GM18507 (cell line): Measurements from ENCODE around the gene RAB18.
"Not testable (repeated sequence)": the region's sequence is repeated elsewhere in the genome, so short reads cannot be mapped to it uniquely, and the experiment has no call there.

Source experiments
- DNase-seq: peaks from one replicate; pipeline ENCODE4 v3.0.0; 2011; ENCODE audit warnings: low read depth; ENCODE audit not compliant: insufficient read length; ENCODE audit errors: extremely low spot score
- FAIRE-seq: peaks from 2 replicates; lab custom pipeline; 2011; peaks lifted over from hg19 to GRCh38; lab: Jason Lieb, UNC

The RAB18 gene

GRCh38 chr10:27504007-27504807, at the start of gene RAB18:
RAB18 (plus strand) TSS chr10:27504304; CDS start chr10:27504370, 66 bp downstream.
- FAIRE-seq, result peak; percentile 97
- peak; percentile 93 for DNase-seq

- DNase-seq (no peak), FAIRE-seq (no peak)
These were observed 49.3 kb upstream of the RAB18 start for GRCh38 chr10:27454837-27455236.

- DNase-seq (no peak), FAIRE-seq (no peak)
These were observed 46.7 kb upstream of the RAB18 start for GRCh38 chr10:27457261-27457945.

DNA sequence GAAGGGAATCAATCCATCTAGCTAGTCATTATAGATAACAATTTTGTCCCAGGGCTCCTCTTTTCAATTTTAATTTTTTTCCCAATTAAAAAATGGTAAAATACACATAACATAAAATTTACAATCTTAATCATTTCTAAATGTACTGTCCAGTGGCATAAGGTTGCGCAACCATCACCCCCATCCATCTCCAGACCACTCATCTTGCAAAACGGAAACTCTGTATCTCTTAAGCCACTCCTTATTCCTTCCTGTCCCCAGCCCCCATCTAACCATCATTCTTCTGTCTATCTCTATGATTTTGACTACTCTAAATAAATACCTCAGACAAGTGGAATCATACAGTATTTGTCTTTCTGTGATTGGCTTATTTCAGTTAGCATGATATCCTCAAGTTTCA, 46.1 kb upstream of the RAB18 start:
- DNase-seq (no peak), FAIRE-seq (no peak)

GRCh38 chr10:27461312-27461711, 42.8 kb upstream of the RAB18 start:
- no peak for FAIRE-seq
- DNase-seq, result no peak

GRCh38 chr10:27463961-27464360, 40.1 kb upstream of the RAB18 start:
- FAIRE-seq, result no peak
- DNase-seq, result no peak

DNA sequence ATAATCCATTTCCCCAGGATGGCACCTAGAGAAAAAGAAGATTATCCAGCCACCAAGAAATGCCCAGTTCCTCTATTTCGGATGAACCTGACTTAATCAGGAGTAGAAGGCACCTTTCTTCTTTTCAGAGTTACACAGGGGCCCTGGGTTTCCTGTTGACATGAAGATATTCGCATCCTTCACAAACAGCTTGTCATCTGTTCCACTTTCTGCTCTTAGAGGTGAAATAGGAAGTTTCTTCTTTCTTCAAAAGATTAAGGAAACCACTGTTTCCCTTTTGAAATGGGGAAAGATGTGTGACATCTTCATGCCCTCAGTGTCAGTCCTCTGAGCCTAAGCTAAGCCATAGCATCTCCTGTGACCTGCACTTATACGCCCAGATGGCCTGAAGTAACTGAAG, 39.1 kb upstream of the RAB18 start:
- peak; percentile 44 for FAIRE-seq
- DNase-seq, result no peak

DNA sequence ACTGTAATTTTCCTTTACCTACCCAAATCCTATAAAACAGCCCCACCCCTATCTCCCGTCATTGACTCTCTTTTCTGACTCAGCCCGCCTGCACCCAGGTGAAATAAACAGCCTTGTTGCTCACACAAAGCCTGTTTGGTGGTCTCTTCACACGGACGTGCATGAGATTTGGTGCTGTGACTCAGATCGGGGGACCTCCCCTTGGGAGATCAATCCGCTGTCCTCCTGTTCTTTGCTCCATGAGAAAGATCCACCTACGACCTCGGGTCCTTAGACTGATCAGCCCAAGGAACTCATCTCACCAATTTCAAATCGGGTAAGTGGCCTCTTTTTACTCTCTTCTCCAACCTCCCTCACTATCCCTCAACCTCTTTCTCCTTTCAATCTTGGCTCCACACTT, 38.5 kb upstream of the RAB18 start:
- FAIRE-seq, DNase-seq: not testable (repeated sequence)

DNA sequence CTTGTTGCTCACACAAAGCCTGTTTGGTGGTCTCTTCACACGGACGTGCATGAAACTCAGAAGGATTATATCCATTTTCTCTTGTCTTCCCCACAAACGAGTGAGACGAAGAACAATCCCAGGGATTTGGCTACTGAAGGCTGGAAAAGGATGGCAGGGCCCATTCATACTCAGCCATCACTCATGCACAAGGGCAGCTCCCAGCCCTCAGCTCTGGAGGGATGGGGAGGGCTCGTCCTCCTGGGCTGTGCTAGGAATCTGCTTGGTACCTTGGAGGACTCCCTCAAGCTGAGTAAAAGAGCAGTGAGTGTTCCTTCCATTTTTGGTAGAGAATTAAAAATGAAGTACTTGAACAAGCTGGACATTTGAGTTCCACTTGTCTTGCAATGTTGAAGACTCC, 33.2 kb upstream of the RAB18 start:
- FAIRE-seq (no peak), DNase-seq (no peak)

- DNase-seq (no peak), FAIRE-seq (no peak)
These were observed 29.4 kb upstream of the RAB18 start for GRCh38 chr10:27474741-27475140.

DNA sequence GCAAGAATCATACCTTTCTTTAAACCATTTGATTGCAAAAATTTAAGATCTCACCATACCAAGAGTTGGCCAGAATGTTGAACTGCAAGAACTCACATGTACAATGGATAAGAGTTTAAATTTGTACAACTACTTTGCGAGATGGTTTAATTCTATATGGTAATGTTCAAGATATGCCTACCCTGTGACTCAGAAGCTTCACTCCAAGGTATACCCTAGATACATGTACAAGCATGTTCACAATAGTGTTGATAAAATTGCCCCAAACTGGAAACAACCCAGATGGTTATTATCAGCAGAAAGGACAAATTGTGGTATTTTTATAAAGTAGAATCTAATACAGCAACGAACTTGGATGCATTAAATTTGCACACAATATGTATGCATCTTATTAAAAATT, 25.1 kb upstream of the RAB18 start:
- DNase-seq (no peak), FAIRE-seq (no peak)

- no peak for DNase-seq
- no peak for FAIRE-seq
These were observed 22.6 kb upstream of the RAB18 start for GRCh38 chr10:27481486-27481885.

DNA sequence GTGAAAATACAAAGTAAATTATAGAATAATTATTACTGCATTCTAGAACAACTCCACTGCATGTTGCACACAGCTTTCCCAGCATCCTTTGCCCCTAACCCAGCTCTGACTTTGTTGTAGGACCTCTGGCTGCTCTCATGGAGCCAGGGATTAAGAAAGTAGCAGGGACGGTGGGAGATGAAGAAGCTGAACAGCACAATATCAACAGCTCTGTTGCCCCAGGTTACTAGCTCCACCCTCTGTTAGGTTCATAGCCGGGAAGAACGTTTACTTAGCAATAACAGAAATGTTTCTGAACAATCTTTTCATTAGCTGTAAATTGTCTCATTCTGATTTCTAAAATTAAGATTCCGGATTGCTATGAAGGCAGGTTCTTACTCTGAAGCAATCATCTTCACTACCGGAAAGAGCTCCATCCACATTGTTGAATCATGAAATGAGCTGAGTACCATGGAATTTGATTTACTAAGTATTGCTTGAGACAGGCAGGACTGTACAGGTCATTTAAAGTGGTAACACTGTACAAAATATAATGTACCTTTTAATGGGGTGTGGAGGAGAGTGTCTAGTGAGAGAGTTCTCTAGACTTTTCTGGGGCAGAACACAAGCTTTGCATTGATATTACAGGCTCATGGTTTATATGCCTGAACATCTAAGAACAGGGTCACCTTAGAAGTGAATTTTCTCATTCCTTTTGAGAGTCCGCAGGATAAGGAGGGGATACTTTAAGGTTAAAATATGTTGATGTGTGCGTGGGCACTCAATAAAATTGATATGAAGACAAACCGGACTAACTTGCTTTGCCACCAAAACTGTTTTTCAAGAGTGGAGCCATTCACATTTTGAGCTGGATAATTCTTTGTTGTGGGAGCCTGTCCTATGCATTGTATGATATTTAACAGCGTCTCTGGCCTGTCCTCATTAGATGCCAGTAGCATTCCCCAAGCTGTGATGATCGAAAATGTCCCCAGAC, 20.8 kb upstream of the RAB18 start:
- no peak for FAIRE-seq
- DNase-seq, result no peak

DNA sequence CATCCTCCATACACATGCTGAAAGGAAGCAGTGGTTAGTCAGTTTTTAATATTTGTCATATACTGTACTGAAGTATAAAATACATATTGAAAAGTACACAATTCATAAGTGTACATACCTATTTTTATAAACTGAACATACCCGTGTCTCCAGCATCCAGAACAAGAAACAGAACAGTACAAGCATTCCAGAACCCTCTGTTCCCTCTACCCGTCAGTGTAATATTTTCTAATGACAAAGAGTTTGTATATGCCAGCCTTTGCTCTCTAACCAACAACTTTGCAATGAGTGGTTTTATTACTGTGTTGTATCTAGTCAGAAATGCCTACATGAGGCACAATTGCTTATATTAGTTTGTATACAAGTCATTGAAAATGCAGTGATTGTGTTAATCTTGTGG, 18.7 kb upstream of the RAB18 start:
- DNase-seq, result no peak
- no peak for FAIRE-seq

- DNase-seq, result no peak
- FAIRE-seq, result no peak
These were observed 18.1 kb upstream of the RAB18 start for GRCh38 chr10:27485986-27486385.

DNA sequence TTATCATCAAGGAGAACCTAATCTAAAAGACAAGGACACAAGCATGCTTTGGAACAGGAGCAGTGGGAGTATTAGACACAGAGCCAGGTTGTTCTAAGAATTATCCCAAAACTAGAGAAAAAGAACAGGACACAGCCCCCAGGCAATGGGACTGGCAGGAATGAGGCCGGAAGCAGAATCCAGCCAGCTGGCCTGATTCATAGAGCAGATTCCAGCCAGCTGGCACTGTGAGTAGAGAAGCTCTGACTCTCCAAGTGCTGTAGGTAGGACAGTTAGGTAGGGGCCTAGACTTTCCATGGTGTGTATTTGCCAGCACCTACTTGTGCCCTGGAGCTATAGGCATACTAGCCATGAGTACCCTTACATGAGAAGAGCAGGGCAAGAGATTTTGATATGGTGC, 13.3 kb upstream of the RAB18 start:
- FAIRE-seq (no peak), DNase-seq (no peak)

DNA sequence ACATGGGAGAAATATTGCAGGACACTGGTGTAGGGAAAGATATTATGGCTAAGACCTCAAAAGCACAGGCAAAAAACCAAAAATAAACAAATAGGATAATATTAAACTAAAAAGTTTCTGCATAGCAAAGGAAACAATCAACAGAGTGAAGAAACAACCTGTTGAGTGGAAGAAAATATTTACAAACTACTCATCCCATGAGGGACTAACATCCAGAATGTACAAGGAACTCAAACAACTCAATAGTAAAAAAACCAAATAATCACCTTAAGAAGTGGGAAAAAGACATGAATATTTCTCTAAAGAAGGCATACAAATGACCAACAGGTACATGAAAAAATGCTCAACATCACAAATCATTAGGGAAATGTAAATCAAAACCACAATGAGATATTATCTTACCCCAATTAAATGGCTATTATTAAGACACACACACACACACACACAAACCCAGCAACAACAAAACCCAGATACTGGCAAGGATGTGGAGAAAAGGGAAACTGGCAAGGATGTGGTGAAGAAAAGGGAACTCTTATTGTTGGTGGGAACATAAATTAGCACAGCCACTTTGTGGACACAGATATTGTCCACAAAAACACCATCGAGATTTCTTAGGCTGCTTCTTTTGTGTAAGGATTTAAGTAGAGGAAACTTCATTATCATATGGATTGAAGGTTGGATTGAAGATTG, 9.8 kb upstream of the RAB18 start:
- FAIRE-seq (no peak), DNase-seq (no peak)

DNA sequence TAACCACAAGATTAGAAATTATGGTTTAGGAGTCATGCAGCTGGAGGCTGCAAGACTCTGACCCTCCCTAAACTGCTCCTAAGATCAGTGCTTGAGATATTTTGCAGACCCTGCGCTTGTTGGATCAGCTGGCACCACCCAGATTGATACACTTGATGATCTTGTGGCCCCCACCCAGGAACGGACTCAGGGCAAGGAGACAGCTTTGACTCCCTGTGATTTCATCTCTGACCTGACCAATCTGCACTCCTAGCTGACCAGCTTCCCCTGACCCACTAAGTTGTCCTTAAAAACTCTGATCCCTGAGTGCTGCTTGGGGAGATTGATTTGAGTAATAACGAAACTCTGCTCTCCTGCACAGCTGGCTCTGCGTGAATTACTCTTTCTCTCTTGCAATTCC, 8.0 kb upstream of the RAB18 start:
- FAIRE-seq (no peak), DNase-seq (no peak)

DNA sequence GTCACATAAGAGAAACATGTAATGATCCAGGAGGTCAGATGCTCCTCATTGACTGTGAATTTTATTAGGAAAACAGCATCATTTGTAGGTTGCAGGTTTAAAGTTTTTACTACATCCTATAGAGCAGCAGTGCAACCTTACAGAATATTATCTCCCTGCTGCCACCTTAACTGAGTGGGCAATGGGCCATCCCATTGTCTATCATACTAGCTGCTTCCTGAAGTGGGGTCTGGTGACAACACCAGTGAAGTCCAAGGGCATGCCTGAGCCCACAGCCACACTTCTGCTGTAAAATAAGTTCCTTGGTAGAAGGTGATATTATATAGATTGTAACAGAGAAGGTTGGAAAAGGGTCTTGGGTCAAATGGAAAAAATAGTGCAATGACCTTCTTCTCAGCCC, 4.0 kb upstream of the RAB18 start:
- FAIRE-seq, result no peak
- no peak for DNase-seq
